ENCODE data around the gene L3MBTL2. TPM values are rescaled to one million over a fixed set of nuclear protein-coding genes. Genes with fewer than 3 reads are reported as not detected.

The L3MBTL2 gene
- total RNA-seq, 1 experiment from 2014 or later = 25.6 TPM

DNA sequence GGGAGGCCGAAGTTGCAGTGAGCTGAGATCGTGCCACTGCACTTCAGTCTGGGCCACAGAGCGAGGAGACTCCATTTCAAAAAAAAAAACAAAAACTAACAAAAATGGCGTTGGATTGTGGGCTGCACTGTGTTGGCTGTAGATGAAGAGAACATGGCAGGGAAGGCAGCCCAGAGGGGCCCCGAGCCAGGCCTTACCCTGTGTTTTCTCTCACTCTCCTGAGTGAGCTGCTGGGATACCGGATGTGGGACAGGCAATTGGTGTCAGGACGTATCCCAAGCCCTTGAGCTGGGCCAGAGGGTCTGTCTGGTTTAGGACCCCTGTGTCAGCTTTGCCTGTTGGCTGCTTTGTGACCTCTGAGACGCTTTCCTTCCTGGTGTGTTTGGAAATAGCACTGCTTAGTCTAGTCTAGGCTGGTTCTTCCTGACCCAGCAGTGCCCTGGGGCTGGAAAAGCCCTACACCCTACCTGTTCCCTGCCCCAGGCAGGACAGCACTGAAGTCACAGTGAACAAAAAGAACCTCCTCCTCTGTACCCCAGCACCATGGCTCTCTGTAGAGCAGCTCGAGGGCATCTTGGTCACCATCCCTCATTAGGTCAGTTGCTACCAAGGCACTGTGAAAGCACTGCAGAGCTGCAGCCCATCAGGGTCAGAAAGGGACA, 17.9 kb downstream of the L3MBTL2 start (continued):
- TF ChIP-seq, protein P1, sequence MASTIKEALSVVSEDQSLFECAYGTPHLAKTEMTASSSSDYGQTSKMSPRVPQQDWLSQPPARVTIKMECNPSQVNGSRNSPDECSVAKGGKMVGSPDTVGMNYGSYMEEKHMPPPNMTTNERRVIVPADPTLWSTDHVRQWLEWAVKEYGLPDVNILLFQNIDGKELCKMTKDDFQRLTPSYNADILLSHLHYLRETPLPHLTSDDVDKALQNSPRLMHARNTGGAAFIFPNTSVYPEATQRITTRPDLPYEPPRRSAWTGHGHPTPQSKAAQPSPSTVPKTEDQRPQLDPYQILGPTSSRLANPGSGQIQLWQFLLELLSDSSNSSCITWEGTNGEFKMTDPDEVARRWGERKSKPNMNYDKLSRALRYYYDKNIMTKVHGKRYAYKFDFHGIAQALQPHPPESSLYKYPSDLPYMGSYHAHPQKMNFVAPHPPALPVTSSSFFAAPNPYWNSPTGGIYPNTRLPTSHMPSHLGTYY (CRISPR knock-in tag; IDR thresholded peaks at IDR 0.05) = no peak

DNA sequence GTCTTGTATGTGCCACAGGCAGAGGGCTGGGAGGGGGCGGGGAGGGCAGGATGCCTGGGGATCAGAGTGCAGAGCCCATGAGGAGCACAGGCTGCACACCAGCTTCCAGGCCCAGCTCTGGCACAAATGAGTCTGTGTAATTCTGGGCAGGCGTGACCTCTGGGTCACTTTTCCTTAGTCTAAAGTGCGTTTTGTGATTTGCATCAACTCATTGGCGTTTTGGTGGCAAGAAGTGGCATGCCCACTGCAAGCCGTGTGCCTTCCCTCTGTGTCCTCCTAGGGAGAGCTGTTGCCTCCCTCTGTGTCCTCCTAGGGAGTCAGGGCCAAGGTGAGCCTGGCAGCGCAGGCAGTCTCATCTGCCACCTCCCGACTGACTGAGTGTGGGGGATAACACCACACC, 18.4 kb downstream of the L3MBTL2 start:
- Mint-ChIP-seq H3K9me3 (no peaks in the 10 kb centered on the region), H3K27ac (no peak overlapping the region), H3K4me1 (no peaks in the 10 kb centered on the region), H3K27me3 (ENCODE audit: low read depth) (no peaks in the 10 kb centered on the region), H3K36me3 (peaks cover 54% of the 10 kb centered on the region), H3K4me3 (no peak overlapping the region)
- no peak for TF ChIP-seq JAZF1 (CRISPR knock-in tag; IDR thresholded peaks at IDR 0.05)
- no peak for TF ChIP-seq ELF4 (CRISPR knock-in tag; IDR thresholded peaks at IDR 0.05; ENCODE audit: low read depth)
- TF ChIP-seq CREM (CRISPR knock-in tag; IDR thresholded peaks at IDR 0.05) = no peak
- no peak for TF ChIP-seq CBFB (CRISPR knock-in tag; IDR thresholded peaks at IDR 0.05; ENCODE audit: low read depth)
- TF ChIP-seq NR2C2 (CRISPR knock-in tag; IDR thresholded peaks at IDR 0.05) = no peak
- TF ChIP-seq SOX15 (CRISPR knock-in tag; IDR thresholded peaks at IDR 0.05) = no peak
- TF ChIP-seq, protein P2, sequence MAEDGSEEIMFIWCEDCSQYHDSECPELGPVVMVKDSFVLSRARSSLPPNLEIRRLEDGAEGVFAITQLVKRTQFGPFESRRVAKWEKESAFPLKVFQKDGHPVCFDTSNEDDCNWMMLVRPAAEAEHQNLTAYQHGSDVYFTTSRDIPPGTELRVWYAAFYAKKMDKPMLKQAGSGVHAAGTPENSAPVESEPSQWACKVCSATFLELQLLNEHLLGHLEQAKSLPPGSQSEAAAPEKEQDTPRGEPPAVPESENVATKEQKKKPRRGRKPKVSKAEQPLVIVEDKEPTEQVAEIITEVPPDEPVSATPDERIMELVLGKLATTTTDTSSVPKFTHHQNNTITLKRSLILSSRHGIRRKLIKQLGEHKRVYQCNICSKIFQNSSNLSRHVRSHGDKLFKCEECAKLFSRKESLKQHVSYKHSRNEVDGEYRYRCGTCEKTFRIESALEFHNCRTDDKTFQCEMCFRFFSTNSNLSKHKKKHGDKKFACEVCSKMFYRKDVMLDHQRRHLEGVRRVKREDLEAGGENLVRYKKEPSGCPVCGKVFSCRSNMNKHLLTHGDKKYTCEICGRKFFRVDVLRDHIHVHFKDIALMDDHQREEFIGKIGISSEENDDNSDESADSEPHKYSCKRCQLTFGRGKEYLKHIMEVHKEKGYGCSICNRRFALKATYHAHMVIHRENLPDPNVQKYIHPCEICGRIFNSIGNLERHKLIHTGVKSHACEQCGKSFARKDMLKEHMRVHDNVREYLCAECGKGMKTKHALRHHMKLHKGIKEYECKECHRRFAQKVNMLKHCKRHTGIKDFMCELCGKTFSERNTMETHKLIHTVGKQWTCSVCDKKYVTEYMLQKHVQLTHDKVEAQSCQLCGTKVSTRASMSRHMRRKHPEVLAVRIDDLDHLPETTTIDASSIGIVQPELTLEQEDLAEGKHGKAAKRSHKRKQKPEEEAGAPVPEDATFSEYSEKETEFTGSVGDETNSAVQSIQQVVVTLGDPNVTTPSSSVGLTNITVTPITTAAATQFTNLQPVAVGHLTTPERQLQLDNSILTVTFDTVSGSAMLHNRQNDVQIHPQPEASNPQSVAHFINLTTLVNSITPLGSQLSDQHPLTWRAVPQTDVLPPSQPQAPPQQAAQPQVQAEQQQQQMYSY (CRISPR knock-in tag; IDR thresholded peaks at IDR 0.05) = no peak
- TF ChIP-seq SMAD4 (CRISPR knock-in tag; IDR thresholded peaks at IDR 0.05) = no peak
- TF ChIP-seq, protein P3, sequence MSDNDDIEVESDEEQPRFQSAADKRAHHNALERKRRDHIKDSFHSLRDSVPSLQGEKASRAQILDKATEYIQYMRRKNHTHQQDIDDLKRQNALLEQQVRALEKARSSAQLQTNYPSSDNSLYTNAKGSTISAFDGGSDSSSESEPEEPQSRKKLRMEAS (CRISPR knock-in tag; IDR thresholded peaks at IDR 0.05) = no peak
- no peak for TF ChIP-seq RELA (CRISPR knock-in tag; IDR thresholded peaks at IDR 0.05; ENCODE audit: borderline replicate concordance)
- no peak for TF ChIP-seq MYBL2 (CRISPR knock-in tag; IDR thresholded peaks at IDR 0.05)
- no peak for TF ChIP-seq ZNF232 (CRISPR knock-in tag; IDR thresholded peaks at IDR 0.05)
- no peak for TF ChIP-seq ZNF396 (CRISPR knock-in tag; IDR thresholded peaks at IDR 0.05; ENCODE audit: borderline replicate concordance)
- TF ChIP-seq, protein P4, sequence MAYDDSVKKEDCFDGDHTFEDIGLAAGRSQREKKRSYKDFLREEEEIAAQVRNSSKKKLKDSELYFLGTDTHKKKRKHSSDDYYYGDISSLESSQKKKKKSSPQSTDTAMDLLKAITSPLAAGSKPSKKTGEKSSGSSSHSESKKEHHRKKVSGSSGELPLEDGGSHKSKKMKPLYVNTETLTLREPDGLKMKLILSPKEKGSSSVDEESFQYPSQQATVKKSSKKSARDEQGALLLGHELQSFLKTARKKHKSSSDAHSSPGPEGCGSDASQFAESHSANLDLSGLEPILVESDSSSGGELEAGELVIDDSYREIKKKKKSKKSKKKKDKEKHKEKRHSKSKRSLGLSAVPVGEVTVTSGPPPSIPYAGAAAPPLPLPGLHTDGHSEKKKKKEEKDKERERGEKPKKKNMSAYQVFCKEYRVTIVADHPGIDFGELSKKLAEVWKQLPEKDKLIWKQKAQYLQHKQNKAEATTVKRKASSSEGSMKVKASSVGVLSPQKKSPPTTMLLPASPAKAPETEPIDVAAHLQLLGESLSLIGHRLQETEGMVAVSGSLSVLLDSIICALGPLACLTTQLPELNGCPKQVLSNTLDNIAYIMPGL (CRISPR knock-in tag; IDR thresholded peaks at IDR 0.05) = no peak
- TF ChIP-seq ZNF671 (CRISPR knock-in tag; IDR thresholded peaks at IDR 0.05) = no peak
- no peak for TF ChIP-seq ZBTB21 (CRISPR knock-in tag; IDR thresholded peaks at IDR 0.05; ENCODE audit: borderline replicate concordance)
- no peak for TF ChIP-seq FOXK1 (CRISPR knock-in tag; IDR thresholded peaks at IDR 0.05)
- TF ChIP-seq ZNF263 (CRISPR knock-in tag; IDR thresholded peaks at IDR 0.05; ENCODE audit: low read depth) = no peak
- POLR2A ChIA-PET = no interaction called here
- no peak for DNase-seq (ENCODE audit: low spot score)
- ATAC-seq = no peak
- CTCF ChIA-PET = interaction anchor here (0.5 to 1.4 kb wide), 3 partner anchors 14 to 319 kb away, joined by 3 to 9 read pairs (median 4); no protein-coding TSS in a partner anchor
